GM10248 (cell line): ENCODE results near the gene STAT5B.

Experiments
- CTCF ChIA-PET: fragments of 300-600 bp; sonication (Branson Sonifier 250); formaldehyde crosslinking; extraction: SDS; loops from one replicate; lab custom pipeline; 2021; ENCODE audit warnings: antibody characterized with exemption; lab: Yijun Ruan, JAX
- POLR2A ChIA-PET: fragments of 350-650 bp; sonication (Branson Sonifier 250); formaldehyde crosslinking; extraction: SDS; loops from one replicate; lab custom pipeline; 2020; ENCODE audit warnings: antibody characterized with exemption; lab: Yijun Ruan, JAX
- DNase-seq: peaks from one replicate; pipeline ENCODE4 v3.0.0; 2012; ENCODE audit errors: extremely low spot score
- TF ChIP-seq, protein P1 (sequence below): IDR thresholded peaks from 2 replicates; pipeline ENCODE4 v1.5.1; 2012; ENCODE audit warnings: mild to moderate bottlenecking, low read depth; ENCODE audit errors: extremely low read depth, missing control alignments, control extremely low read depth

STAT5B gene

DNA sequence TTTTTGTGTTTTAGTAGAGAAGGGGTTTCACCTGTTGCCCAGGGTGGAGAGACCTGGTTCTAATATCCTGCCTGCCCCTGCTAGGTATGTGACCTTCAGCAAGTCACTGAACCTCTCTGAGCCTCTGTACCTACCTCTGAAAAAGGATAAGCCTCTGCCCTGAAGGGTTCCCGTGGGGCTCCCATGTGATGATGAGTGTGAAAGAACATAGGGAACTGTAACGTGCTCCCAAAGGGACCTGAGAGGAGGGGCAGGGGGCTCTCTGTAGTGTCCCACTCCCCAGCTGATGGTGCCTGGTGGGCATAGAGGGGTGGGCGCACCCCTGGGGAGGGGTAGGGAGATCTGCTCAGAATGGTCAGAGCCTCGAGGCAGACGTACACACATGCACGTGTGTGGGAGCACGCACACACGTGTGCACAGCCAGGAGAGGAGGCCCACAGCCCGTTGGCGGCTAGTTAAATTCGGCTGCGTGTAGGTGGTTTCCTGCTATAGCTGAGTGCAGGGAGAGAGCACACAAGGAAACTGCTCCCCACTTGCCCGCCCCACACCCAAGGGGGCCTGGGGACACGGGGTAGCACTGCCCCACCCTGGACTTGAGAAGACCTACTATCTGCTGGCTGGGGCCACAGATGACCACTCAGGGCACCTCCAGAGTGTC is 101.9 kb downstream of the STAT5B start:
- TF ChIP-seq, protein P1, sequence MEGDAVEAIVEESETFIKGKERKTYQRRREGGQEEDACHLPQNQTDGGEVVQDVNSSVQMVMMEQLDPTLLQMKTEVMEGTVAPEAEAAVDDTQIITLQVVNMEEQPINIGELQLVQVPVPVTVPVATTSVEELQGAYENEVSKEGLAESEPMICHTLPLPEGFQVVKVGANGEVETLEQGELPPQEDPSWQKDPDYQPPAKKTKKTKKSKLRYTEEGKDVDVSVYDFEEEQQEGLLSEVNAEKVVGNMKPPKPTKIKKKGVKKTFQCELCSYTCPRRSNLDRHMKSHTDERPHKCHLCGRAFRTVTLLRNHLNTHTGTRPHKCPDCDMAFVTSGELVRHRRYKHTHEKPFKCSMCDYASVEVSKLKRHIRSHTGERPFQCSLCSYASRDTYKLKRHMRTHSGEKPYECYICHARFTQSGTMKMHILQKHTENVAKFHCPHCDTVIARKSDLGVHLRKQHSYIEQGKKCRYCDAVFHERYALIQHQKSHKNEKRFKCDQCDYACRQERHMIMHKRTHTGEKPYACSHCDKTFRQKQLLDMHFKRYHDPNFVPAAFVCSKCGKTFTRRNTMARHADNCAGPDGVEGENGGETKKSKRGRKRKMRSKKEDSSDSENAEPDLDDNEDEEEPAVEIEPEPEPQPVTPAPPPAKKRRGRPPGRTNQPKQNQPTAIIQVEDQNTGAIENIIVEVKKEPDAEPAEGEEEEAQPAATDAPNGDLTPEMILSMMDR: no peak
- peak; percentile 46 for DNase-seq
- CTCF ChIA-PET: interaction anchor here (1.0 to 1.7 kb wide), 5 partner anchors 9 to 56 kb away, joined by 3 to 5 read pairs (median 3); no protein-coding TSS in a partner anchor
- POLR2A ChIA-PET: no interaction called here

DNA sequence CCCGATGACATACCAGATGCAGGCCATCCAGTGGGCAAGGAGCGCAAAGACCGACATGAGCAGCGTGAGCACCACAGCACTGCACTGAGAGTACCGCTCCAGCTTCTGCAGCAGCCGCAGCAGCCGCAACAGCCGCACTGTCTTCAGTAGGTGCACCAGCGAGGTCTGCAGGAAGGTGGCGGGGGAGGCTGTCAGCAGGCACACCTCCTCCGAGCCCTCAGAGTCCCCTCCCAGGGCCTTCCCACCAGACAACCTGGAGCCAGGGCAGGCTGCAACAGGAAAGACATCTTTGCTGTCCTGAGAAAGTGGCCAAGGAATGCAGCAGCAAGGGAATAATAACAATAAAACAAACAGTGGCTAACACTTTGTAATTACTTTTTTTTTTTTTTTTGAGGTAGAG is 104.4 kb downstream of the STAT5B start:
- ChIA-PET CTCF (no interaction called here), POLR2A (interaction anchor here (0.6 kb wide), 2 partner anchors 343 to 836 kb away, joined by 3 to 5 read pairs; no protein-coding TSS in a partner anchor)
- TF ChIP-seq, protein P1: no peak
- DNase-seq: no peak

DNA sequence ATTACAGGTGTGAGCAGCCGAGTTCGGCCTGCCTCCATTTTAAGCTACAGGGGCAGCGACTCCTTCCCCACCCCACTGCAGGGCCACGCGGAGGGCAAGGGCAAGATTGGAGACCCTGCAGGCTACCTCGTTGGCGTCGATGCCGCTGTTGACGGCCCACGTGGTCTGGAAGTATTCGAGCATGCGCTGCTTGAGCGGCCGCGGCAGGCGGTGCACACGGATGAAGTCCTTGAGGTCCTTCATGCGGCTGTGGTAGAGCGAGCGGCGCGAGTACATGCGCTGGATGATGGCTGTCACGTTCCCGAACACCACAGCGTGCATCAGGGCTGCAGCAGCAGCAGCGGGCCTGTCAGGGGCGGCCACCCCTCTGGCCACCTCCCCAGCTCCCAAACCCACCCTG is 106.8 kb downstream of the STAT5B start:
- DNase-seq: no peak
- TF ChIP-seq, protein P1: no peak
- CTCF ChIA-PET: no interaction called here
- POLR2A ChIA-PET: no interaction called here

DNA sequence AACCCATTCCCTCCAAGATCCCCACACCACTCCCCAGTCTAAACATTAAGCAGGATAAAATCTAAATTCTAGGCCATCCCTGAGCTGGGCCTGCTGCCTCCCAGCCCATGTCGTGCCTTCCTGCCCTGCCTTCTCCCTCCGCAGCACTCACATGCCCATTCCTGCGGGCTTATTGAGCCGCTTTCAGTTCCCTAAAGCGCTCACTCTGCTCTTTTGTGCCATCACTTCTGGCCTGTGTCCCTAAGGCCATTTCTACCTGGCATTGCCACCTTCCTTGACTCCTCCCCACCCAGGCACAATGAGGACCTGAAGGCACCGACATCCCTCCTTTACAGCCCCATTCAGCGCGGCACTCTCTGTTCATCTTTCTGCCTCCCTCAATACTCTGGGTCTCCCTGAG is 108.4 kb downstream of the STAT5B start:
- ChIA-PET CTCF (interaction anchor here (1.4 to 1.9 kb wide), 2 partner anchors 12 kb away, joined by 3 to 10 read pairs; partner anchors contain the start of gene KCNH4), POLR2A (no interaction called here)
- TF ChIP-seq, protein P1: no peak
- DNase-seq: no peak

DNA sequence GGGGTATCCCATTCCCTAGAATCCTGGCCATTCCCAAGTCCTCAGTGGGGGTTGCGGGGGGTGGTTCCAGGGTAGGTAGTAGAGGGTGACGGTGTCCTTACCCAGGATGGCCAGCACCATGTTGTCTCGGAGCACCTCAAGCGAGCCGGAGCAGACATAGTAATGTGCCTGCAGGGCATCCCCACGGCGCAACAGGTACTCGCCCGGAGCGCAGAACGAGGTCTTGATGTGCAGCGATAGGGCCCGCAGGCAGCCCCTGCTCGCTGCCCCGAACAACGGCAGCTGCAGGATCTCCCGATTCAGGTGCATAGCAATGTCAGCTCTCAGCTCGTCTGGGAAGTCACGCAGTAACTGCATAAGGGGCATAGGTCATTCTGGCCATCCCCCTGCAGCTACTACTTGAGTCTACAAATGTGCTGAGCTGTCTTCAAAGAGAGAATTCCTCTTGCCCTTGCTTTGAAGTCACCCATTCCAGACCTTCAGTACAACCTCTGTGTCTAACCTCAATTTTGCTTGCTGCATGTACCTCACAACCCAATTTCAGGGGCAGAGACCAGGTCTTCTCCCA is 109.9 kb downstream of the STAT5B start:
- POLR2A ChIA-PET: no interaction called here
- TF ChIP-seq, protein P1: no peak
- CTCF ChIA-PET: no interaction called here
- no peak for DNase-seq

DNA sequence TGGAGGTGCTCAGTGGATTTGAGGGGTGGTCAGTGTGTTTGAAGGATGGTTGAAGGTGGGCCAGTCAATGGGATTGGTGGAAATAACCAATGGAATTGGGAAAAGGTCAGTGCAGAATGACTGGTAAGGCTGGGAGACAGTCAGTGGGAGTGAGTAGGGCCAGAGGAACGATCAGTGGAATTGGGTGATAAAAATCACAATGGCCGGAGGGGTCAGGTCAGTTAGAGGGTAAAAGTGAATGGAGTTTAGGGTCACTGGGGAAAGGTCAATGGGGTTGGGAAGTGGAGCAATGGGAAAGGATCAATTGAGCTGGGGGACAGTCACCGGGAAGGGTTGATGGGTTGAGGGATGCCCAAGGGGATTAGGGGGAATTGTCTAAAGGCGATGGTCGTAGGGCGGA is 110.4 kb downstream of the STAT5B start:
- DNase-seq: no peak
- ChIA-PET POLR2A (no interaction called here), CTCF (no interaction called here)
- TF ChIP-seq, protein P1: no peak
